K562 (cell line): ENCODE results near the gene RAI1. TPM values are rescaled to one million over a fixed set of nuclear protein-coding genes. Genes with fewer than 3 reads are reported as not detected.
A peak's percentile ranks its signal among the peaks of the same experiment; 100 is the strongest.

Experiments used
- ATAC-seq: fragments of 200-7000 bp; cut with Tn5 transposase; 3 replicates; pipeline ENCODE4 v1.9.1; 2020; ENCODE audit warnings: moderate library complexity
- BruUV-seq: library from RNA; stranded (reverse); fragments of 400-500 nt; replicated peaks from 2 replicates; lab custom pipeline; 2021; lab: Mats Ljungman, UMichigan
- CTCF ChIA-PET: fragments of 300-600 bp; formaldehyde crosslinking; extraction: SDS; loops from one replicate; lab custom pipeline; 2021; ENCODE audit warnings: low intra/inter-chr PET ratio; lab: Yijun Ruan, JAX
- POLR2A ChIA-PET: fragments of 300-600, 350-650 bp; sonication (Branson Sonifier 250); formaldehyde crosslinking; extraction: SDS; loops from one replicate; lab custom pipeline; 2021; ENCODE audit warnings: antibody characterized with exemption, inconsistent platforms; lab: Yijun Ruan, JAX
- DNase-seq, 4 experiments: peaks; one replicate each; pipeline versions ENCODE4 v3.0.0 to v3.0.0-alpha.2; 2011 to 2018; ENCODE audit warnings: low spot score in 3 of 4, mixed read lengths in 3 of 4; ENCODE audit errors: extremely low read depth in 1 of 4
- FAIRE-seq: peaks from 2 replicates; lab custom pipeline; 2011; peaks lifted over from hg19 to GRCh38; lab: Jason Lieb, UNC
- H2AFZ ChIP-seq: 2 replicates; pipeline ENCODE4 v1.6.0; 2011; ENCODE audit warnings: low read depth, low read length, control low read depth, inconsistent platforms
- H3K27ac ChIP-seq: fragments of 200-600 bp; 3 replicates; pipeline ENCODE4 v1.8.0; 2011; ENCODE audit warnings: low read depth, mild to moderate bottlenecking, control low read depth, inconsistent platforms, low read length, moderate library complexity, mixed read lengths; ENCODE audit errors: extremely low read depth
- H3K27me3 ChIP-seq, 2 experiments: fragments of 300-600 bp in 1 of 2; 2 replicates in 1 of 2; 3 replicates in 1 of 2; pipeline versions ENCODE4 v1.6.0 to v1.8.0; 2011; ENCODE audit warnings: inconsistent platforms in 2 of 2, low read length in 2 of 2, mild to moderate bottlenecking in 1 of 2, mixed read lengths in 1 of 2, moderate library complexity in 1 of 2; ENCODE audit not compliant: control insufficient read depth in 2 of 2, insufficient read depth in 2 of 2
- H3K36me3 ChIP-seq: fragments of 300-600 bp; 3 replicates; pipeline ENCODE4 v1.8.0; 2011; ENCODE audit warnings: mild to moderate bottlenecking, low read length, inconsistent platforms; ENCODE audit not compliant: control insufficient read depth, insufficient read depth
- H3K4me1 ChIP-seq, 2 experiments: fragments of 200-600 bp in 1 of 2; replicated peaks in 1 of 2; 2 replicates in 1 of 2; 3 replicates in 1 of 2; pipeline versions ENCODE4 v1.5.1 to v1.8.0; 2011; ENCODE audit warnings: inconsistent platforms in 2 of 2, low read length in 2 of 2, mild to moderate bottlenecking in 1 of 2, mixed read lengths in 1 of 2, moderate library complexity in 1 of 2; ENCODE audit not compliant: control insufficient read depth in 2 of 2, insufficient read depth in 2 of 2
- H3K4me2 ChIP-seq: 2 replicates; pipeline ENCODE4 v1.6.1; 2011; ENCODE audit warnings: low read length, control low read depth, inconsistent platforms, mixed read lengths; ENCODE audit not compliant: insufficient read depth
- H3K4me3 ChIP-seq: fragments of 200-600 bp; sonication (generic), shearing (Covaris generic); 2 replicates; pipeline ENCODE4 v1.5.1; 2016; ENCODE audit warnings: control low read depth, inconsistent platforms
- H3K79me2 ChIP-seq: fragments of 200-600 bp; 3 replicates; pipeline ENCODE4 v1.8.0; 2011; ENCODE audit warnings: low read length, inconsistent platforms; ENCODE audit not compliant: control insufficient read depth, insufficient read depth
- H3K9ac ChIP-seq, 2 experiments: 2 replicates each; pipeline versions ENCODE4 v1.6.0 to v1.6.1; 2011; ENCODE audit warnings: low read depth in 2 of 2, low read length in 2 of 2, control low read depth in 1 of 2, inconsistent platforms in 1 of 2, mild to moderate bottlenecking in 1 of 2, mixed read lengths in 1 of 2; ENCODE audit not compliant: insufficient read depth in 1 of 2
- H3K9me1 ChIP-seq: one replicate; pipeline ENCODE4 v1.6.0; 2011; ENCODE audit warnings: inconsistent platforms, mild to moderate bottlenecking, low read length, moderate library complexity; ENCODE audit not compliant: control insufficient read depth, insufficient read depth
- H3K9me3 ChIP-seq: replicated peaks from 2 replicates; pipeline ENCODE4 v1.5.1; 2011; ENCODE audit warnings: low read depth, low read length, inconsistent platforms; ENCODE audit not compliant: control insufficient read depth, insufficient read depth
- H4K20me1 ChIP-seq: replicated peaks from 2 replicates; pipeline ENCODE4 v1.6.1; 2011; ENCODE audit warnings: low read length, inconsistent platforms, mixed read lengths; ENCODE audit not compliant: control insufficient read depth, insufficient read depth
- ARHGAP35 ChIP-seq: fragments of 450-650 bp; IDR thresholded peaks from 2 replicates; pipeline ENCODE4 v1.6.1; 2018; ENCODE audit not compliant: partially characterized antibody
- BRF2 ChIP-seq: IDR thresholded peaks from 3 replicates; pipeline ENCODE4 v1.6.1; 2011; ENCODE audit warnings: borderline replicate concordance, mild to moderate bottlenecking; ENCODE audit not compliant: insufficient read length, insufficient read depth
- ETV5 ChIP-seq: sonication (generic); formaldehyde crosslinking; IDR thresholded peaks from 2 replicates; pipeline ENCODE4 v1.4.0; 2020; ENCODE audit warnings: low read depth, mild to moderate bottlenecking, missing genetic modification reagents
- LEF1 ChIP-seq: fragments of 450-650 bp; IDR thresholded peaks from 2 replicates; pipeline ENCODE4 v1.6.1; 2016; ENCODE audit warnings: mild to moderate bottlenecking
- NFYB ChIP-seq: IDR thresholded peaks from 2 replicates; pipeline ENCODE4 v1.6.1; 2011; ENCODE audit warnings: mild to moderate bottlenecking, moderate library complexity; ENCODE audit not compliant: insufficient read length; ENCODE audit errors: extremely low read depth
- SNRNP70 ChIP-seq: fragments of 200-400 bp; formaldehyde crosslinking; optimal IDR thresholded peaks from 2 replicates; pipeline ENCODE3; 2017; ENCODE audit warnings: low read depth, low read length
- SPI1 ChIP-seq: IDR thresholded peaks from 2 replicates; pipeline ENCODE4 v1.6.1; 2011; ENCODE audit warnings: low read depth, low read length, control low read depth, borderline replicate concordance
- ZC3H8 ChIP-seq: fragments of 450-650 bp; IDR thresholded peaks from 2 replicates; pipeline ENCODE4 v1.6.1; 2017
- ZNF407 ChIP-seq: fragments of 450-650 bp; IDR thresholded peaks from 2 replicates; pipeline ENCODE4 v1.6.1; 2016; ENCODE audit warnings: low read depth
- ZZZ3 ChIP-seq: fragments of 450-650 bp; IDR thresholded peaks from 2 replicates; pipeline ENCODE4 v1.6.1; 2016; ENCODE audit warnings: antibody characterized with exemption, mild to moderate bottlenecking, moderate library complexity
- WGBS: fragments of 100-300 bp; shearing (Covaris generic); methylation state at CpG from one replicate; pipeline ENCODE4 v1.1.6; 2016; ENCODE audit warnings: low coverage, mixed read lengths; ENCODE audit not compliant: insufficient coverage; ENCODE audit errors: missing lambda C conversion rate; 5-methylcytosine and 5-hydroxymethylcytosine counted together
- in situ Hi-C: fragments of 300-500 bp; cut with MboI; formaldehyde crosslinking; loops from 4 replicates; pipeline ENCODE4 v1.15.0; 2018; ENCODE audit warnings: inconsistent platforms, mixed read lengths
- intact Hi-C: fragments of 100-400 bp; cut with micrococcal nuclease; formaldehyde crosslinking; loops from 2 replicates; pipeline ENCODE4 v1.14.2; 2022
- polyA plus RNA-seq, 8 experiments: library from polyadenylated mRNA; depleted of rRNA in 4 of 8; stranded (reverse) in 5 of 8; unstranded in 3 of 8; fragments of >200 nt; fragmentation: Nextera tagmentation in 2 of 8; fragmentation: Illumina TruSeq in 1 of 8; extraction: Ambion mirVana in 2 of 8; extraction: Trizol in 1 of 8; gene quantifications; 2 replicates each; pipeline versions ENCODE4 v1.2.1 to v1.2.3, GENCODE V29; 2011 to 2014; ENCODE audit warnings: inconsistent platforms in 1 of 8, missing spikeins in 1 of 8
- total RNA-seq, 7 experiments: library from RNA; depleted of rRNA in 6 of 7; stranded (reverse); fragments of >200 nt in 6 of 7; fragmentation: Illumina TruSeq in 2 of 7; extraction: Trizol in 2 of 7; gene quantifications; 2 replicates each; pipeline versions ENCODE4 v1.2.1 to v1.2.3, GENCODE V29; 2011 to 2021; ENCODE audit warnings: low replicate concordance in 1 of 7

The RAI1 gene
- total and polyA plus RNA-seq, 9 of the 15 experiments (the other 6 are each of a cell fraction or from before 2014, with no cell fraction given), result 0.68 to 19.9 (median 5.5) TPM

DNA sequence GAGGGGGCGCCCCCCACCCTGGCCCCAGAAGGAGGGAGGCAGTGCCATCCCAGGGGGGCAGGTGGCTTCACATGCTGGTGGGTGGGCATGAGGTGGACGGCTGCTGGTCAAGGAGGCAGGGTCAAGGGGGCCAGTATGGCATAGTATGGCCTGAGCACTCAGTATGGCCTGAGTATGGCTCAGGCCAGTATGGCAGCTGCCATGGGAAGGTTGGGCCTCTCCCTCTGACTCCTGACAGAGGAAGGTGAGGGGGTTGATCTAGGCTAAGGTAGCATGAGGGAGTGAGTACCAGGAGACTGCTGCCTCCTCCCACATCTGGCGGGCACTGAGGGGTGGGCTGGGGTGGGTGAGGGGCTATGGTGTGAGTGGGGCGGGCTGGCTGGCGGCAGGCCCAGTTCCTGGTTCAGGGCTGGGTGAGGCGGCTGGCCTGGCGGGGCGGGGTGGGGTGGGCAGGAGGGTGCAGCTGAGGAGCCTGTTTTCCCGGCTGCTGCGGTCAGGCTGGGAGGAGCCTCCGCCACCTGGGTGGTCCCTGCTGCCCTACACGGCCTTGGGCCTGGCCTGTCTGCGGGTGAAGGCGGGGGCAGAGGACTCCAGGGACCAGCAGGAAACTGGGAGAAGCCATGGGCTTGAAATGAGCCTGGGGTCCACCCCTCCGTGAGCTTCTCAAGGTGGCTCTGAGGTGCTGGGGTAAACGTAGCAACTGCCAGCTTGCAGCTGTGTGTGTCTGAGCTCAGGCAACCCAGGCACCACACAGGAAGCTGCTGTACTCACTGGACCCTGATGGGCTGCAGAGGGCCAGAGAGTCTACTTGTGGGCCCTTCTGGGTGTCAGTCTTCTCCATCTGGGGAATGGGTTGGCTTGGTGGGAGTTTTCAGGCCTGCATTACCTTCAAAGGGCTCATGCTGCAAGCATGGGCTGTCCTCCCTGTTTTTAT, 57.0 kb downstream of the RAI1 start (continued):
- TF ChIP-seq ARHGAP35 (no peak), NFYB (no peak), SPI1 (no peak), ZZZ3 (no peak)

- no peaks in the 10 kb centered on the region for H3K36me3 ChIP-seq
- in situ Hi-C loops, result no loop called here
- CTCF ChIA-PET, result no interaction called here
- H3K9me3 ChIP-seq, result no peaks in the 10 kb centered on the region
- no peak for DNase-seq
- H3K79me2 ChIP-seq, result peaks cover 17% of the 10 kb centered on the region; the same call in 2 of the 3 replicates
- H3K9me1 ChIP-seq, result no peaks in the 10 kb centered on the region
- intact Hi-C loops, result no loop called here
- H3K4me1 ChIP-seq, result peaks cover 13 to 28% of the 10 kb centered on the region in 2 experiments; a peak in 4 of 5 replicates
- H3K27me3 ChIP-seq, result no peaks in the 10 kb centered on the region
- H3K4me2 ChIP-seq, result no peak overlapping the region
- POLR2A ChIA-PET, result interaction anchor here (0.6 kb wide), 3 partner anchors 24 to 115 kb away, joined by 3 to 4 read pairs (median 3); no protein-coding TSS in a partner anchor
- peak overlapping the region in 1 of 2 experiments; percentile 90; a peak in 1 of 4 replicates for H3K9ac ChIP-seq
- H2AFZ ChIP-seq, result no peak overlapping the region
- H3K27ac ChIP-seq, result no peak overlapping the region
- H3K4me3 ChIP-seq, result no peak overlapping the region
- no peak for FAIRE-seq
- 59% methylated on average over 8 of the region's 8 CpGs for WGBS
- BruUV-seq, result no TSS peak
- no peak for ATAC-seq
- no peaks in the 10 kb centered on the region for H4K20me1 ChIP-seq
- TF ChIP-seq ZNF407 (no peak), LEF1 (no peak), ETV5 (no peak), SNRNP70 (no peak), BRF2 (no peak), ZC3H8 (no peak)
These were observed 57.6 kb downstream of the RAI1 start for GRCh38 chr17:17738901-17739300.
